HG03520 (cell line): ENCODE measurements around the gene PGAM2.

ENCODE experiments used
- ATAC-seq: cut with Tn5 transposase; IDR thresholded peaks from one replicate; pipeline ENCODE4 v1.9.1; 2021; ENCODE audit warnings: mild to moderate bottlenecking, moderate library complexity; ENCODE audit not compliant: unreplicated experiment

The PGAM2 gene

GRCh38 chr7:44065431-44066110 lies at the start of gene PGAM2:
Gene PGAM2, minus strand, starts transcription at chr7:44065567. Its CDS starts 38 bp downstream, at chr7:44065529.
- ATAC-seq = no peak

- no peak for ATAC-seq
Observed at GRCh38 chr7:44114586-44115310, 49.4 kb upstream of the PGAM2 start.

- ATAC-seq = no peak
Observed at GRCh38 chr7:44113764-44114354, 48.5 kb upstream of the PGAM2 start.

- no peak for ATAC-seq
Observed at GRCh38 chr7:44112997-44113763, 47.8 kb upstream of the PGAM2 start.

- no peak for ATAC-seq
Observed at GRCh38 chr7:44112231-44112996, 47.0 kb upstream of the PGAM2 start.

GRCh38 chr7:44111761-44112160 lies 46.4 kb upstream of the PGAM2 start:
- no peak for ATAC-seq

GRCh38 chr7:44110719-44111635 lies 45.6 kb upstream of the PGAM2 start:
- no peak for ATAC-seq

- ATAC-seq = no peak
Observed at GRCh38 chr7:44109991-44110390, 44.6 kb upstream of the PGAM2 start.

GRCh38 chr7:44108768-44109750 lies 43.7 kb upstream of the PGAM2 start:
- ATAC-seq = no peak

GRCh38 chr7:44107961-44108767 lies 42.8 kb upstream of the PGAM2 start:
- no peak for ATAC-seq

- ATAC-seq = no peak
Observed at GRCh38 chr7:44107116-44107960, 42.0 kb upstream of the PGAM2 start.

GRCh38 chr7:44106311-44107065 lies 41.1 kb upstream of the PGAM2 start:
- no peak for ATAC-seq

- no peak for ATAC-seq
Observed at GRCh38 chr7:44105832-44106231, 40.5 kb upstream of the PGAM2 start.

GRCh38 chr7:44104860-44105771 lies 39.7 kb upstream of the PGAM2 start:
- ATAC-seq = no peak
